ENCODE data around the gene TBC1D9B. TPM values are rescaled to one million over a fixed set of nuclear protein-coding genes. Genes with fewer than 3 reads are reported as not detected.
"Not testable (repeated sequence)": the region's sequence is repeated elsewhere in the genome, so short reads cannot be mapped to it uniquely, and the experiment has no call there.

The TBC1D9B gene
- total RNA-seq, 4 donors from 2014 or later: 71.4 to 125 (median 100) TPM

GRCh38 chr5:179873588-179874110 lies 34.0 kb downstream of the TBC1D9B start:
- intact Hi-C loops (cut with DNase I; ENCODE audit: low total_unique reads): no loop called here
- no peak for TF ChIP-seq POLR2A (IDR thresholded peaks at IDR 0.05)
- TF ChIP-seq, protein P1, sequence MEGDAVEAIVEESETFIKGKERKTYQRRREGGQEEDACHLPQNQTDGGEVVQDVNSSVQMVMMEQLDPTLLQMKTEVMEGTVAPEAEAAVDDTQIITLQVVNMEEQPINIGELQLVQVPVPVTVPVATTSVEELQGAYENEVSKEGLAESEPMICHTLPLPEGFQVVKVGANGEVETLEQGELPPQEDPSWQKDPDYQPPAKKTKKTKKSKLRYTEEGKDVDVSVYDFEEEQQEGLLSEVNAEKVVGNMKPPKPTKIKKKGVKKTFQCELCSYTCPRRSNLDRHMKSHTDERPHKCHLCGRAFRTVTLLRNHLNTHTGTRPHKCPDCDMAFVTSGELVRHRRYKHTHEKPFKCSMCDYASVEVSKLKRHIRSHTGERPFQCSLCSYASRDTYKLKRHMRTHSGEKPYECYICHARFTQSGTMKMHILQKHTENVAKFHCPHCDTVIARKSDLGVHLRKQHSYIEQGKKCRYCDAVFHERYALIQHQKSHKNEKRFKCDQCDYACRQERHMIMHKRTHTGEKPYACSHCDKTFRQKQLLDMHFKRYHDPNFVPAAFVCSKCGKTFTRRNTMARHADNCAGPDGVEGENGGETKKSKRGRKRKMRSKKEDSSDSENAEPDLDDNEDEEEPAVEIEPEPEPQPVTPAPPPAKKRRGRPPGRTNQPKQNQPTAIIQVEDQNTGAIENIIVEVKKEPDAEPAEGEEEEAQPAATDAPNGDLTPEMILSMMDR (IDR thresholded peaks at IDR 0.05): no peak
- 94 to 96% methylated on average over 7 of the region's 7 CpGs for WGBS, 2 donors
- no peak overlapping the region for H3K4me3 ChIP-seq (ENCODE audit: low read depth, poor library complexity, severe bottlenecking)
- no peak for DNase-seq (ENCODE audit: low spot score in 2 of 2)

- DNase-seq (ENCODE audit: low spot score in 2 of 2): no peak
- no peak overlapping the region for H3K4me3 ChIP-seq (ENCODE audit: low read depth, poor library complexity, severe bottlenecking)
- intact Hi-C loops (cut with DNase I; ENCODE audit: low total_unique reads): no loop called here
- TF ChIP-seq, protein P1 (IDR thresholded peaks at IDR 0.05): no peak
- TF ChIP-seq POLR2A (IDR thresholded peaks at IDR 0.05): no peak
- WGBS, 2 donors: 90 to 91% methylated on average over 10 to 14 of the region's 14 CpGs
These were observed 34.7 kb downstream of the TBC1D9B start for GRCh38 chr5:179872828-179873575.

DNA sequence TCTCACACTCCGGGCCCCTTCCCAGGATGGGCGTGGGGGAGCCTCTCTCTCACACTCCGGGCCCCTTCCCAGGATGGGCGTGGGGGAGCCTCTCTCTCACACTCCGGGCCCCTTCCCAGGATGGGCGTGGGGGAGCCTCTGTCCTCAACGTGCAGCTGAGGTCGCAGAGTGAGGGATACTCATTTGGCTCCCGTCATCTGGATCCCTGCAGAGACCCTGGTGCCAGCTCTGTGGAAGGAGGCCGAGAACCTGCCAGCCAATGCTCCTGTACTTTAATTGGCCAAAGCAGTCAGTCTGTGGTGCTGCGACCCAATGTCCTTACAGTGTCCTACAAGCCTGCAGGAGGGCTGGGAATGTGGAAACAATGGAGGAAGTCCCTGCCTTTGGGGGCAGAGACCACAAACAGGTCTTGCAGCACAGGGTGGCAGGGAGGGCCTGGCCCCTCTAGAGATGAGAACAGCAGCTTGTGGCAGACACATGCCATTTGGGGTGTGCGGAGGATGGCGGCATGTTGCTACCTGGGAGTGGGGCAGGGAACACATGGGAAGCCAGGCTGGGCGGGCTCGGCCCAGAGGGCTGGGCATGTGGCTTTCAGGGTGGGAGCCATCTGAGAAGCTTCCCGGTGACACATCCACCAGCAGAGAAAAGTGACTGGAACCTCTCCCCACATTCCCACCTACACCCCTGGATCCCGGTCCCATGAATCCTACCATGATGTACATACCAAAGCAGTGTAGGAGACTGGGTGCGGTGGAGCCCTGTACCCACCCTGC lies 35.5 kb downstream of the TBC1D9B start:
- H3K4me3 ChIP-seq (ENCODE audit: low read depth, poor library complexity, severe bottlenecking): no peak overlapping the region
- DNase-seq (ENCODE audit: low spot score in 2 of 2): no peak
- no peak for TF ChIP-seq POLR2A (IDR thresholded peaks at IDR 0.05)
- TF ChIP-seq, protein P1 (IDR thresholded peaks at IDR 0.05): no peak
- WGBS, 2 donors: 93 to 95% methylated on average over 10 to 12 of the region's 18 CpGs
- intact Hi-C loops (cut with DNase I; ENCODE audit: low total_unique reads): no loop called here

DNA sequence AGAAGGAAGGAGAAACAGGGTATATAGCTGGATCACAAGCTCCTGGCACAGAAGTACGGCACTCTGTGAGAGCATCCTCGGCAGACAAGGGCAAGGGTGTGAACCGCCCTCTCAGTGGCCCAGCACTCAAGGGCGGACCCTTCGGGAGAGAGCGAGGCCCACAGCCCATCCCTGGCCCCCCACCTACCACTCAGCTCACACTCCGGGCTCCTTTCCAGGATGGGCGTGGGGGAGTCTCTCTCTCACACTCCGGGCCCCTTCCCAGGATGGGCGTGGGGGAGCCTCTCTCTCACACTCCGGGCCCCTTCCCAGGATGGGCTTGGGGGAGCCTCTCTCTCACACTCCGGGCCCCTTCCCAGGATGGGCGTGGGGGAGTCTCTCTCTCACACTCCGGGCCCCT lies 36.2 kb downstream of the TBC1D9B start:
- H3K4me3 ChIP-seq (ENCODE audit: low read depth, poor library complexity, severe bottlenecking); intact Hi-C loops (cut with DNase I; ENCODE audit: low total_unique reads); DNase-seq (ENCODE audit: low spot score in 2 of 2): not testable (repeated sequence)
- 91 to 93% methylated on average over 8 to 11 of the region's 14 CpGs for WGBS, 2 donors

DNA sequence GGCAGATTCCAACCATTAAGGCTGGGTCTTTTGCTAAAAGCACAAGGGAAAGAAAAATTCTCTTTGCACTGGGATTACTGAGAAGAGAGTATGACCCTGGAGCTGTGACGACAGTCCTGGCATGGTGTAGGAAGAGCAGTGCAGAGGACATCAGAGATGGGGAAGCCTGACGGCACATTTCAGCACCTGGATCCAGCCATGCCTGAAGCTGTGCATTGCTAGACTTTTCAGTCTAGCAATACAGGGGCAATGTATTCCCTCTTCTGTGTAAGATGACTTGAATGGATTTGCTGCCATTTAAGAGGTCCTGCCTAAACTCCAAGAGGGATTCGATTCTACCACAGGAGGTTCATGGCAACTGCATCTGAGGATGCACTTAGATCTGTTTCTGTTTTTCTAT lies 36.7 kb downstream of the TBC1D9B start:
- intact Hi-C loops (cut with DNase I; ENCODE audit: low total_unique reads): no loop called here
- 95 to 99% methylated on average over 3 of the region's 3 CpGs for WGBS, 2 donors

More for the DNA sequence above, 36.7 kb downstream of the TBC1D9B start:
- H3K4me3 ChIP-seq (ENCODE audit: low read depth, poor library complexity, severe bottlenecking): no peak overlapping the region
- DNase-seq (ENCODE audit: low spot score in 2 of 2): no peak
- no peak for TF ChIP-seq POLR2A (IDR thresholded peaks at IDR 0.05)
- TF ChIP-seq, protein P1 (IDR thresholded peaks at IDR 0.05): no peak

All from lower leg skin (tissue), 4 donors.